Measurements from ENCODE around the gene TPMT. TPM values are rescaled to one million over a fixed set of nuclear protein-coding genes. Genes with fewer than 3 reads are reported as not detected.

The TPMT gene
- total RNA-seq, 4 donors from 2014 or later: 6.7 to 14.4 (median 9.7) TPM

DNA sequence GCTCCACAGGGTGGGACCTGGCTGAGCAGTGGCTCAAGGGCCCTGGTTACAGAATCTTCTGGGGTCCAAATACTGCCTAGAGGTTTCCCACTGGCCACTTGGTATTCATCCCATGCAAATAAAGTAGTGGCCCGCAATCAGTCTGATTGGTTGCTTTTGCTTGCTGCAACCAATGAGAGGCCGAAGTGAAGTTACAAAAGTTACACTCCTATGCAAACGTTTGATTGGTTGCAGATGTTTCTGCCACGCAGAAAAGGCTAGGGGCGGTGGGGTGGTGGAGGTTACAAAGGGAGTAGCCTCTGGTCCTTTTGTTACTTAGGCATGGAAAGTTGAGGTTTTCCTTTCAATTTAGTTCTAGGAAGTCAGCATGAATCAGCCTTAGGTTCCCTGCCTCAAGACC, 28.8 kb downstream of the TPMT start:
- Histone ChIP-seq H3K36me3 (peaks cover 15% of the 10 kb centered on the region), H3K27ac (no peak overlapping the region), H3K4me1 (peaks cover 16% of the 10 kb centered on the region), H3K4me3 (no peak overlapping the region), H3K27me3 (no peaks in the 10 kb centered on the region), H3K9me3 (no peaks in the 10 kb centered on the region)
- 51% methylated on average over 5 of the region's 5 CpGs for WGBS
- TF ChIP-seq, protein P1, sequence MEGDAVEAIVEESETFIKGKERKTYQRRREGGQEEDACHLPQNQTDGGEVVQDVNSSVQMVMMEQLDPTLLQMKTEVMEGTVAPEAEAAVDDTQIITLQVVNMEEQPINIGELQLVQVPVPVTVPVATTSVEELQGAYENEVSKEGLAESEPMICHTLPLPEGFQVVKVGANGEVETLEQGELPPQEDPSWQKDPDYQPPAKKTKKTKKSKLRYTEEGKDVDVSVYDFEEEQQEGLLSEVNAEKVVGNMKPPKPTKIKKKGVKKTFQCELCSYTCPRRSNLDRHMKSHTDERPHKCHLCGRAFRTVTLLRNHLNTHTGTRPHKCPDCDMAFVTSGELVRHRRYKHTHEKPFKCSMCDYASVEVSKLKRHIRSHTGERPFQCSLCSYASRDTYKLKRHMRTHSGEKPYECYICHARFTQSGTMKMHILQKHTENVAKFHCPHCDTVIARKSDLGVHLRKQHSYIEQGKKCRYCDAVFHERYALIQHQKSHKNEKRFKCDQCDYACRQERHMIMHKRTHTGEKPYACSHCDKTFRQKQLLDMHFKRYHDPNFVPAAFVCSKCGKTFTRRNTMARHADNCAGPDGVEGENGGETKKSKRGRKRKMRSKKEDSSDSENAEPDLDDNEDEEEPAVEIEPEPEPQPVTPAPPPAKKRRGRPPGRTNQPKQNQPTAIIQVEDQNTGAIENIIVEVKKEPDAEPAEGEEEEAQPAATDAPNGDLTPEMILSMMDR (IDR thresholded peaks at IDR 0.05): no peak
- TF ChIP-seq POLR2A (IDR thresholded peaks at IDR 0.05) (no peak), POLR2AphosphoS5 (IDR thresholded peaks at IDR 0.05) (no peak), EP300 (IDR thresholded peaks at IDR 0.05) (no peak)
- DNase-seq (ENCODE audit: low spot score in 2 of 2): no peak

DNA sequence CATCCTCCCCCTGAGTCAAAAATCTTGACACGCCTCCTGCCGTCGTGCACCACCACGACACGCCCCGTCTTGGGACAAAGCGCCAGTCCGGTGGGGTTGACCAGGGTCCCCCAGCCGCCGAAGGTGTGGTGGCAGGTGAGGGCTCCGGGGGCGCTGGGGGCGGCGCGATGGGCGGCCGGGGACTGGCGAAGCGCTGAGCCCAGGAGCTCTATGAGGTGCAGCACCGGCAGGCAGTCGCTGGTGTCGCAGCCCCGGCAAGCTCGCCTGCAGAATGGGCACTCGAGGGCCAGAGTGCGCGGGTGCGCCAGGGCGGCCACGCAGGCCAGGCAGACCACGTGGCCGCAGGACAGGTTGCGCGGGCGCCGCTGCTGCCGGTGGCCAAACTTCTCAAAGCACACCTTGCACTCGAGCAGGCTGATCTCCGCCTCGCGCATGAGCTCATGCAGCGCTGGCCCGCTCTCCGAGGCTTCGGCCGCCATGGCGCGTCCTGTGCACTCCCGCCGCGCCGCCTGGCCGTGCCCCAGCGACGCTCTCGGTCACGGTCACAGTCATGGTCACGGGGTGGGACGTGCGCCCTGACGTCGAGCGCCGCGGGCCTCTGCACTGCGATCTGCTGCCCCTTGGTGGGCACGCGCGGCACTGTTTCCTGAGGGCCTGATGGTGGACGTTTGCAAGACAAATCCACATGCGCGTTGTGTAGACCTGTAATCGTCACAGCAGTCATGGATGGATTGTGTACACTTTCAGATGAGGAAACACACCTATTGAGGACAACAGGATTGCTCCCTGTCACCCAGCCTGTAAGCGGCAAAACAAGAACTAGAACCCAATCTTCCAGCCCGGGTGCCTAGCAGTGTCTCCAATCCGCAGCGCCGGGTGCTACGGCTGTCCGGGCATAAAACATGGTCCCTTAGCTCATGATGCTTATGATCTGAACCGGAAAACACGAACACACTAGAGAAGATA, 32.5 kb downstream of the TPMT start, which contains the start of gene NHLRC1:
TSS of gene NHLRC1 (minus strand) at position 550 of the 966 bp plus-strand sequence. CDS start at position 479, 71 bp downstream.
- Histone ChIP-seq H3K4me1 (peaks cover 21% of the 10 kb centered on the region), H3K27ac (peak within 1 kb of the TSS; percentile 64), H3K4me3 (peak within 1 kb of the TSS; percentile 60), H3K9me3 (no peaks in the 10 kb centered on the region), H3K27me3 (no peaks in the 10 kb centered on the region), H3K36me3 (no peaks in the 10 kb centered on the region)
- 35% methylated on average over 22 of the region's 82 CpGs for WGBS
- TF ChIP-seq POLR2A (IDR thresholded peaks at IDR 0.05) (no peak), EP300 (IDR thresholded peaks at IDR 0.05) (no peak), POLR2AphosphoS5 (IDR thresholded peaks at IDR 0.05) (peak in 2 of 3 donors; percentile 94 to 95)
- TF ChIP-seq, protein P1 (IDR thresholded peaks at IDR 0.05): peak; percentile 95
- peak; percentile 94 for DNase-seq (ENCODE audit: low spot score in 2 of 2)

DNA sequence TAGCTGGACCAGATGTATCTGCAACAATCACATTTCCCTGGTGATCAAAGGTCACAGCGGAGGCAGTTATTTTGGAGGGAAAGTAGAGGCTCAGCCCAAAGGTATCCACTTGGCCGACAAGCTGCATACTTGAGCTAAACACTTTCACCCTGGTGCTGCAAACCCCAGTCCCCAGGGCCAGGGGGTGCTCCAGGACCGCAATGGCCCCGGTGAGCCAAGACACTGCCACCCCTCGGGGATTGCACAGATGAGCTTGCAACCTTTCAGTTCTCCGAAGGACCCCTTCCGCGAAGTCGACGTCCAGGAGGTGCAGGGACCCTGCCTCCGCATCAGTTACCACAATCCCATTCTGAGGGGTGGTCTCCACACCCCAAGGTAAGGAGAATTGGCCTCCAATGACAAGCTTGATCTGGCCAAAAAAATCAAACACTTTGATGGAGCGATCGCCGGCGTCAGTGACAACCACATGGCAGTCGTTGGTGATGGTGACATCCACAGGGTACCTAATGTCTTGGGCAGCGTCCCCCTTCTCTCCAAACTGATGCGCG, 33.2 kb downstream of the TPMT start:
- WGBS: 74% methylated on average over 12 of the region's 19 CpGs
- H3K27me3 ChIP-seq: no peaks in the 10 kb centered on the region
- peaks cover 21% of the 10 kb centered on the region for H3K4me1 ChIP-seq
- no peaks in the 10 kb centered on the region for H3K9me3 ChIP-seq
- H3K4me3 ChIP-seq: peak overlapping the region; percentile 60
- no peak overlapping the region for H3K27ac ChIP-seq
- H3K36me3 ChIP-seq: no peaks in the 10 kb centered on the region
- no peak for DNase-seq (ENCODE audit: low spot score in 2 of 2)
- TF ChIP-seq EP300 (IDR thresholded peaks at IDR 0.05) (no peak), POLR2AphosphoS5 (IDR thresholded peaks at IDR 0.05) (no peak), POLR2A (IDR thresholded peaks at IDR 0.05) (no peak)
- TF ChIP-seq, protein P1 (IDR thresholded peaks at IDR 0.05): no peak

- no peak for DNase-seq (ENCODE audit: low spot score in 2 of 2)
- 63% methylated on average over 5 of the region's 5 CpGs for WGBS
- Histone ChIP-seq H3K4me1 (peaks cover 21% of the 10 kb centered on the region), H3K4me3 (no peak overlapping the region), H3K27ac (no peak overlapping the region), H3K27me3 (no peaks in the 10 kb centered on the region), H3K9me3 (no peaks in the 10 kb centered on the region), H3K36me3 (no peaks in the 10 kb centered on the region)
- no peak for TF ChIP-seq EP300 (IDR thresholded peaks at IDR 0.05)
- no peak for TF ChIP-seq POLR2AphosphoS5 (IDR thresholded peaks at IDR 0.05)
- TF ChIP-seq, protein P1 (IDR thresholded peaks at IDR 0.05): no peak
- no peak for TF ChIP-seq POLR2A (IDR thresholded peaks at IDR 0.05)
These were observed 35.6 kb downstream of the TPMT start for GRCh38 chr6:18119236-18119635.

DNA sequence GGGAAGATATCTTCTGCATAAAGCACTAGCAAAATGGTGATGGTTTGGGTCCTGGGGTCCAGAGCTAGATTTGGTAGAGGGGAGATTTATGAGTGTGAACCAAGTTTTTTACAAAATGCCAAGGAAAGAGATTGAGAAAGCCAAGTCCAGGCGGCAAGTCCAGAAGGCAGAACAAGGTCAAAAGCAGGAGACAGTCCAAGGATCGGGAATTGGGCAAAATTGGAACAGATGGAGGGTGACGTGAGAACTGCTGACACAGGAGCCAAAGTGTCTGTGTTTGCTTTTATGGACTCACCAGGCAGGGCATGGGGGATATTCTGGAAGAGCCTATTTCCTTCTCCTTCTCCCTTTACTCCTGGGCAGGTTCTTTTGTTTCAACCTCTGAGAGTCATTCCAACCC, 36.5 kb downstream of the TPMT start:
- 51% methylated on average over 3 of the region's 3 CpGs for WGBS
- peaks cover 21% of the 10 kb centered on the region for H3K4me1 ChIP-seq
- H3K36me3 ChIP-seq: no peaks in the 10 kb centered on the region
- H3K4me3 ChIP-seq: no peak overlapping the region
- no peaks in the 10 kb centered on the region for H3K9me3 ChIP-seq
- no peaks in the 10 kb centered on the region for H3K27me3 ChIP-seq
- TF ChIP-seq POLR2AphosphoS5 (IDR thresholded peaks at IDR 0.05) (no peak), POLR2A (IDR thresholded peaks at IDR 0.05) (no peak), EP300 (IDR thresholded peaks at IDR 0.05) (no peak)
- TF ChIP-seq, protein P1 (IDR thresholded peaks at IDR 0.05): no peak
- DNase-seq (ENCODE audit: low spot score in 2 of 2): no peak
- H3K27ac ChIP-seq: no peak overlapping the region

Measured in suprapubic skin (tissue), 4 donors.